HCT116 (cell line): ENCODE measurements around the gene GPR146. TPM values are rescaled to one million over a fixed set of nuclear protein-coding genes. Genes with fewer than 3 reads are reported as not detected.

ENCODE experiments used
- ATAC-seq: fragments of 200-7000 bp; cut with Tn5 transposase; 2 replicates; pipeline ENCODE4 v1.9.1; 2020; ENCODE audit warnings: mild to moderate bottlenecking, moderate library complexity
- BruUV-seq: library from RNA; stranded (reverse); fragments of 400-500 nt; replicated peaks from 2 replicates; lab custom pipeline; 2021; lab: Mats Ljungman, UMichigan
- CTCF ChIA-PET: fragments of 300-600 bp; sonication (Branson Sonifier 250); formaldehyde crosslinking; loops from one replicate; lab custom pipeline; 2021; ENCODE audit warnings: antibody characterized with exemption; lab: Charles Lee
- POLR2A ChIA-PET: fragments of 300-600, 350-600 bp; sonication (Branson Sonifier 250); formaldehyde crosslinking; loops from one replicate; lab custom pipeline; 2021; ENCODE audit warnings: antibody characterized with exemption; lab: Charles Lee
- RAD21 ChIA-PET, 2 experiments: fragments of 300-600 bp; sonication (Branson Sonifier 250); formaldehyde crosslinking; loops; one replicate each; lab custom pipeline; 2023; ENCODE audit warnings: low total read pairs in 2 of 2; ENCODE audit not compliant: uncharacterized antibody in 2 of 2, unreplicated experiment in 2 of 2, low non-redundant PET in 1 of 2; lab: Charles Lee
- DNase-seq: peaks from one replicate; pipeline ENCODE4 v3.0.0-alpha.2; 2010; ENCODE audit warnings: low read depth, low spot score
- H2AFZ ChIP-seq: fragments of 200-600 bp; shearing (Covaris generic), sonication (generic); 2 replicates; pipeline ENCODE4 v1.6.1; 2017; ENCODE audit warnings: low read depth, mixed run types, mixed read lengths, antibody characterized with exemption, low read length; ENCODE audit not compliant: poor library complexity, severe bottlenecking
- H3K27ac ChIP-seq: 2 replicates; pipeline ENCODE4 v1.5.1; 2012; ENCODE audit warnings: low read depth, low read length
- H3K27me3 ChIP-seq: fragments of 200-600 bp; sonication (generic); 2 replicates; pipeline ENCODE4 v1.6.1; 2016; ENCODE audit warnings: mixed run types, low read length, mixed read lengths; ENCODE audit not compliant: insufficient read depth
- H3K36me3 ChIP-seq, 2 experiments: fragments of 200-500 bp in 1 of 2; fragments of 200-600 bp in 1 of 2; sonication (Bioruptor generic) in 1 of 2; sonication (generic) in 1 of 2; 2 replicates each; pipeline versions ENCODE4 v1.5.1 to v1.6.1; 2014 to 2016; ENCODE audit warnings: low read length in 2 of 2, inconsistent platforms in 1 of 2, mixed read lengths in 1 of 2, mixed run types in 1 of 2; ENCODE audit not compliant: insufficient read depth in 2 of 2, control insufficient read depth in 1 of 2
- H3K4me1 ChIP-seq, 2 experiments: fragments of 200-600 bp in 1 of 2; sonication (generic) in 1 of 2; 2 replicates each; pipeline versions ENCODE4 v1.5.1 to v1.6.1; 2012 to 2017; ENCODE audit warnings: low read length in 2 of 2, inconsistent platforms in 1 of 2, mild to moderate bottlenecking in 1 of 2, mixed read lengths in 1 of 2, mixed run types in 1 of 2, moderate library complexity in 1 of 2; ENCODE audit not compliant: insufficient read depth in 2 of 2, control insufficient read depth in 1 of 2
- H3K4me2 ChIP-seq: fragments of 200-600 bp; sonication (generic); 2 replicates; pipeline ENCODE4 v1.6.1; 2017; ENCODE audit warnings: mixed run types, low read length, mixed read lengths
- H3K4me3 ChIP-seq, 2 experiments: fragments of 200-600 bp in 1 of 2; sonication (generic) in 1 of 2; replicated peaks in 1 of 2; 2 replicates each; pipeline ENCODE4 v1.5.1; 2011 to 2016; ENCODE audit warnings: low read length in 2 of 2, control low read depth in 1 of 2, low read depth in 1 of 2, mild to moderate bottlenecking in 1 of 2, mixed read lengths in 1 of 2, mixed run types in 1 of 2
- H3K79me2 ChIP-seq: fragments of 200-600 bp; sonication (generic); 2 replicates; pipeline ENCODE4 v1.6.1; 2017; ENCODE audit warnings: mild to moderate bottlenecking, mixed run types, low read length, moderate library complexity, mixed read lengths; ENCODE audit not compliant: insufficient read depth
- H3K9ac ChIP-seq: fragments of 200-600 bp; sonication (generic); 2 replicates; pipeline ENCODE4 v1.6.1; 2016; ENCODE audit warnings: low read length, mixed read lengths
- H3K9me2 ChIP-seq: fragments of 200-600 bp; sonication (generic), shearing (Covaris generic); 2 replicates; pipeline ENCODE4 v1.6.1; 2017; ENCODE audit warnings: mixed run types, mild to moderate bottlenecking, moderate library complexity; ENCODE audit not compliant: insufficient read depth
- H3K9me3 ChIP-seq, 2 experiments: fragments of 200-500 bp in 1 of 2; fragments of 200-600 bp in 1 of 2; sonication (Bioruptor generic) in 1 of 2; sonication (generic) in 1 of 2; 2 replicates each; pipeline ENCODE4 v1.6.1; 2014 to 2017; ENCODE audit warnings: low read length in 2 of 2, mixed read lengths in 2 of 2, inconsistent platforms in 1 of 2, low read depth in 1 of 2, mild to moderate bottlenecking in 1 of 2, mixed run types in 1 of 2, moderate library complexity in 1 of 2; ENCODE audit not compliant: control insufficient read depth in 1 of 2, insufficient read depth in 1 of 2
- H4K20me1 ChIP-seq: fragments of 200-600 bp; sonication (generic), shearing (Covaris generic); 2 replicates; pipeline ENCODE4 v1.6.1; 2017; ENCODE audit warnings: mixed run types, mild to moderate bottlenecking, moderate library complexity; ENCODE audit not compliant: insufficient read depth
- ATF3 ChIP-seq: IDR thresholded peaks from 2 replicates; pipeline ENCODE4 v1.6.1; 2012
- CBX3 ChIP-seq: IDR thresholded peaks from 2 replicates; pipeline ENCODE4 v1.6.1; 2012; ENCODE audit warnings: low read depth
- CEBPB ChIP-seq: IDR thresholded peaks from 2 replicates; pipeline ENCODE4 v1.6.1; 2012; ENCODE audit warnings: low read depth
- EGR1 ChIP-seq: IDR thresholded peaks from 2 replicates; pipeline ENCODE4 v1.6.1; 2012; ENCODE audit warnings: low read depth
- ELF1 ChIP-seq: IDR thresholded peaks from 2 replicates; pipeline ENCODE4 v1.6.1; 2012; ENCODE audit warnings: low read depth, borderline replicate concordance
- EZH2 ChIP-seq: fragments of 200-600 bp; sonication (generic); IDR thresholded peaks from 2 replicates; pipeline ENCODE4 v1.6.1; 2017; ENCODE audit warnings: antibody characterized with exemption, mixed run types
- EZH2phosphoT487 ChIP-seq: fragments of 200-600 bp; IDR thresholded peaks from 2 replicates; pipeline ENCODE4 v1.6.1; 2018; ENCODE audit warnings: antibody characterized with exemption, borderline replicate concordance
- FOSL1 ChIP-seq: IDR thresholded peaks from 2 replicates; pipeline ENCODE4 v1.6.1; 2012; ENCODE audit warnings: low read depth
- JUND ChIP-seq: IDR thresholded peaks from 2 replicates; pipeline ENCODE4 v1.6.1; 2012
- POLR2A ChIP-seq: IDR thresholded peaks from 2 replicates; pipeline ENCODE4 v1.7.0; 2011; ENCODE audit warnings: borderline replicate concordance; ENCODE audit not compliant: insufficient read depth, insufficient read length; ENCODE audit errors: extremely low read depth
- POLR2AphosphoS5 ChIP-seq: IDR thresholded peaks from 2 replicates; pipeline ENCODE4 v1.6.1; 2011; ENCODE audit warnings: mild to moderate bottlenecking, low read depth, low read length, moderate library complexity
- SIN3A ChIP-seq: IDR thresholded peaks from 2 replicates; pipeline ENCODE4 v1.6.1; 2012; ENCODE audit warnings: low read depth
- SRF ChIP-seq: IDR thresholded peaks from 2 replicates; pipeline ENCODE4 v1.6.1; 2012; ENCODE audit warnings: low read depth
- TCF7L2 ChIP-seq: IDR thresholded peaks from 2 replicates; pipeline ENCODE4 v1.7.0; 2011; ENCODE audit warnings: borderline replicate concordance, inconsistent platforms; ENCODE audit not compliant: insufficient read depth, insufficient read length; ENCODE audit errors: extremely low read depth
- ZNF274 ChIP-seq: fragments of 200-500 bp; sonication (Bioruptor generic); IDR thresholded peaks from 2 replicates; pipeline ENCODE4 v1.6.1; 2014; ENCODE audit warnings: mild to moderate bottlenecking, low read depth, low read length, inconsistent platforms
- intact Hi-C: fragments of 100-400 bp; cut with micrococcal nuclease; formaldehyde crosslinking; loops from 2 replicates; pipeline ENCODE4 v1.10.0; 2022
- total RNA-seq: library from RNA; stranded (reverse); gene quantifications from one replicate; pipeline ENCODE4 v1.2.1, GENCODE V29; 2021; ENCODE audit not compliant: unreplicated experiment
- TF ChIP-seq, protein P1 (sequence below), 3 experiments: fragments of 200-600 bp in 1 of 3; sonication (generic) in 1 of 3; IDR thresholded peaks in 2 of 3; conservative IDR thresholded peaks in 1 of 3; 2 replicates each; pipeline ENCODE4 v1.5.1; 2012 to 2017; ENCODE audit warnings: low read depth in 2 of 3, low read length in 2 of 3, antibody characterized with exemption in 1 of 3, borderline replicate concordance in 1 of 3, control low read depth in 1 of 3, mild to moderate bottlenecking in 1 of 3, mixed read lengths in 1 of 3, mixed run types in 1 of 3, moderate library complexity in 1 of 3; ENCODE audit not compliant: insufficient read depth in 1 of 3

The GPR146 gene
- total RNA-seq, 1 experiment from 2014 or later, result 2.4 TPM

- Histone ChIP-seq H3K79me2 (no peaks in the 10 kb centered on the region), H3K4me3 (no peak overlapping the region), H3K9me3 (peaks cover 0 to 4% of the 10 kb centered on the region in 2 experiments; a peak in 1 of 4 replicates), H3K27me3 (no peaks in the 10 kb centered on the region), H3K4me1 (peaks cover 0 to 5% of the 10 kb centered on the region in 2 experiments; a peak in 2 of 4 replicates), H4K20me1 (no peaks in the 10 kb centered on the region), H3K4me2 (no peak overlapping the region), H2AFZ (no peak overlapping the region), H3K9me2 (no peaks in the 10 kb centered on the region), H3K27ac (no peak overlapping the region), H3K36me3 (no peaks in the 10 kb centered on the region)
- intact Hi-C loops, result no loop called here
- CTCF ChIA-PET, result no interaction called here
- POLR2A ChIA-PET, result no interaction called here
- RAD21 ChIA-PET, result no interaction called here
- ATAC-seq (no peak), DNase-seq (no peak)
- no TSS peak for BruUV-seq
- TF ChIP-seq ELF1, result no peak
- TF ChIP-seq SIN3A, result no peak
- TF ChIP-seq JUND, result no peak
- TF ChIP-seq ZNF274, result no peak
- no peak for TF ChIP-seq POLR2AphosphoS5
- no peak for TF ChIP-seq CEBPB
- TF ChIP-seq, all 23 proteins: peak for 0
- H3K9ac ChIP-seq, result no peak overlapping the region
Measured at GRCh38 chr7:1071731-1072254, 27.4 kb downstream of the GPR146 start.

DNA sequence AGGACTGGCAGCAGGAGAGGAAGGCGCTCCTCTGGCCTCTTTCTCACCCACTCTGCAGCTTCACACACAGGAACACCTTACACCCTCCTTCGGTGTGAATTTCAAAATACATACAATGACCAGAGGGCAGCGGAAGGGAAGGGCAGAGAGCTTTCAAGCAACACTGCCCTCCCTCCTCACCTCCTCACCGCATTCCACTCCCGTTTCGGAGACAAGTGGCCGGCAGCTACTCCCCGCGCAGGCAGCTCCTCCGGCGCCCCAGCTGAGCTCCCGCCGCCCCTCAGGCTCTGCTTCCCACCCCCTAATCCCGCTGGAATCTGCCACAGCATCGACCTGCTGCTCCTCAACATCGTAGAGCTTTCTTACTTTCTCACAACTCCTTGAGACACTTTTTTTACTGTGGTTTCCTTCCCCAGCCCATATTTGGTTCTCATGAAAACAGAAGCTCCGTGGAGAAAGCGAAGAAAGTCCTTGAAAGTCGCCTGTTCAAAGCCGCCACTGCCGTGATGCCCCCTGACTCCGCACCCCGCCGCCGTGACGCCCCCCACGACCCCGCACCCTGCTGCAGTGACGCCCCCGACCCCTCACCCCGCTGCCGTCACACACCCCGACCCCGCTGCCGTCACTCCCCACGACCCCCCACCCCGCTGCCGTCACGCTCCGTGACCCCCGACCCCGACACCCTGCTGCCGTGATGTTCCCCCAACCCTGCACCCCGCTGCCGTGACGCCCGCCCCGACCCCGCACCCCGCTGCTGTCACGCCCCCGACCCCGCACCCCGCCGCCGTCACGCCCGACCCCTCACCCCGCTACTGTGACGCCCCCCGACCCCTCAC is 29.0 kb downstream of the GPR146 start:
- POLR2A ChIA-PET, result no interaction called here
- no TSS peak for BruUV-seq
- no peaks in the 10 kb centered on the region for H3K36me3 ChIP-seq
- no peak overlapping the region for H3K4me3 ChIP-seq
- intact Hi-C loops, result no loop called here
- CTCF ChIA-PET, result no interaction called here
- H3K79me2 ChIP-seq, result no peaks in the 10 kb centered on the region
- RAD21 ChIA-PET, result no interaction called here
- peaks cover 0 to 5% of the 10 kb centered on the region in 2 experiments; a peak in 2 of 4 replicates for H3K4me1 ChIP-seq
- H4K20me1 ChIP-seq, result no peaks in the 10 kb centered on the region
- no peaks in the 10 kb centered on the region for H3K27me3 ChIP-seq
- H3K9me2 ChIP-seq, result no peaks in the 10 kb centered on the region
- no peak overlapping the region for H3K4me2 ChIP-seq
- no peak overlapping the region for H2AFZ ChIP-seq
- DNase-seq (no peak), ATAC-seq (no peak)
- no peak overlapping the region for H3K27ac ChIP-seq
- H3K9ac ChIP-seq, result no peak overlapping the region
- H3K9me3 ChIP-seq, result peaks cover 0 to 4% of the 10 kb centered on the region in 2 experiments; a peak in 1 of 4 replicates
- TF ChIP-seq EGR1 (no peak), SRF (no peak), SIN3A (no peak), POLR2A (no peak), TCF7L2 (no peak), FOSL1 (no peak), ATF3 (no peak), EZH2phosphoT487 (no peak), CBX3 (no peak), EZH2 (no peak)
- TF ChIP-seq, protein P1, sequence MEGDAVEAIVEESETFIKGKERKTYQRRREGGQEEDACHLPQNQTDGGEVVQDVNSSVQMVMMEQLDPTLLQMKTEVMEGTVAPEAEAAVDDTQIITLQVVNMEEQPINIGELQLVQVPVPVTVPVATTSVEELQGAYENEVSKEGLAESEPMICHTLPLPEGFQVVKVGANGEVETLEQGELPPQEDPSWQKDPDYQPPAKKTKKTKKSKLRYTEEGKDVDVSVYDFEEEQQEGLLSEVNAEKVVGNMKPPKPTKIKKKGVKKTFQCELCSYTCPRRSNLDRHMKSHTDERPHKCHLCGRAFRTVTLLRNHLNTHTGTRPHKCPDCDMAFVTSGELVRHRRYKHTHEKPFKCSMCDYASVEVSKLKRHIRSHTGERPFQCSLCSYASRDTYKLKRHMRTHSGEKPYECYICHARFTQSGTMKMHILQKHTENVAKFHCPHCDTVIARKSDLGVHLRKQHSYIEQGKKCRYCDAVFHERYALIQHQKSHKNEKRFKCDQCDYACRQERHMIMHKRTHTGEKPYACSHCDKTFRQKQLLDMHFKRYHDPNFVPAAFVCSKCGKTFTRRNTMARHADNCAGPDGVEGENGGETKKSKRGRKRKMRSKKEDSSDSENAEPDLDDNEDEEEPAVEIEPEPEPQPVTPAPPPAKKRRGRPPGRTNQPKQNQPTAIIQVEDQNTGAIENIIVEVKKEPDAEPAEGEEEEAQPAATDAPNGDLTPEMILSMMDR (IDR thresholded peaks at IDR 0.05 in 2 of 3, conservative IDR thresholded peaks at IDR 0.05 in 1 of 3; ENCODE audit: borderline replicate concordance in 1 of 3, insufficient read depth in 1 of 3, low read depth in 2 of 3, low read length in 2 of 3), result no peak
